ENCODE data around the gene TRIM63. TPM values are rescaled to one million over a fixed set of nuclear protein-coding genes. Genes with fewer than 3 reads are reported as not detected.
"Not testable (repeated sequence)": the region's sequence is repeated elsewhere in the genome, so short reads cannot be mapped to it uniquely, and the experiment has no call there.

The TRIM63 gene
- total RNA-seq: not detected

DNA sequence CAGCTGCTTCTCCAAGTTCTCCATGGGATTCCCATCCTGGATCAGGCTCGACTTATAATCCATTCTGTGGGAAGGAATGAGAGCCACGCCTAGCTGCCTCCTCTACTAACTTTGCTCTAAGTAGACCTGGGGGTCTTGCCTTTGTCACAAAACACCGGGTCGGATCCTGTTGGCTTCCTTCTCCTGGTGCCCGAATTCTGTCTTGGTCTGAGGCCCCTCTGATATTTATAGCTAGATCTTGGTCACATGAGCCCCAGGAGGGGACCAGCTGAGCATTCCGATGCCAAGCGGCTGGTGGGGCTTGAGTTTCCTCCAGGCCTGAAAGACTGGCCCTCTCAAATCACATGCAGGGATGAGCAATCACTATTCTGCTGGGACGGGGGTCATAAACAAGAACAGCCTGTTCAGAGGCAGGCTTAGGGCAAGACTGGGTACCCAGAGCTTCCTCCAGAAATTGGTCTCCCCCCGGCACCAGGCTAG lies at the start of gene TRIM63:
TRIM63 (minus strand) TSS at position 199 of the 480 bp plus-strand sequence; CDS start at position 63, 136 bp downstream.
- no peak for DNase-seq (ENCODE audit: low read depth in 2 of 3, low spot score in 2 of 3)

DNA sequence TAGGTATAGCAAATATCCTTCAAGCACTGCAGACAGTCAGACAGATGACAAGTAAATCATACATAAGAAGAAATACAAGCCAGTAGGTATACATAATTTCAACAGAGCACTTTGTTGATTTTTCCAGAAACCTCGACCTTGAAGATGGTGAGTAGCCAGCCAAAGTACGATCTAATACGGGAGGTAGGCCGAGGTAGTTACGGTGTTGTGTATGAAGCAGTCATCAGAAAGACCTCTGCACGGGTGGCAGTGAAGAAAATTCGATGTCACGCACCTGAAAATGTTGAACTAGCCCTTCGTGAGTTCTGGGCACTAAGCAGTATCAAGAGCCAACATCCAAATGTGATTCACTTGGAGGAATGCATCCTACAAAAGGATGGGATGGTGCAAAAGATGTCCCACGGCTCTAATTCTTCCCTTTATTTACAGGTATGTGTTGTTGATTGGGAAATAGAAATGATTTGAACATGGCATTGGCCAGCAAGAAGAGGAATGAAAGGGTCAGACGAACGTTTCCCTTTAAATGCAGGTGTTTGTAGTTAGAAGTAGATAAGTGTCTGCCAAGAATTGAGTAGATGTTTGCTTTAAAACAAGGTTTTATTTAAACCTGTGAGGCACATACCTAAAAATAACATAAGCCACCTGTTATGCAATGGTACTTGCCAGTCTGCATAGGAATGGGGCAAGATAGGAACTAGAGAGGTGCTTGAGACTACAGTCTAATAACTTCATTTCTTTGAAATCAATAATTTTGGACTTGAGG lies 46.9 kb upstream of the TRIM63 start:
- no peak for DNase-seq (ENCODE audit: low read depth in 2 of 3, low spot score in 2 of 3)

- DNase-seq (ENCODE audit: low read depth in 2 of 3, low spot score in 2 of 3): no peak
Measured at GRCh38 chr1:26112407-26112775, 45.0 kb upstream of the TRIM63 start.

DNA sequence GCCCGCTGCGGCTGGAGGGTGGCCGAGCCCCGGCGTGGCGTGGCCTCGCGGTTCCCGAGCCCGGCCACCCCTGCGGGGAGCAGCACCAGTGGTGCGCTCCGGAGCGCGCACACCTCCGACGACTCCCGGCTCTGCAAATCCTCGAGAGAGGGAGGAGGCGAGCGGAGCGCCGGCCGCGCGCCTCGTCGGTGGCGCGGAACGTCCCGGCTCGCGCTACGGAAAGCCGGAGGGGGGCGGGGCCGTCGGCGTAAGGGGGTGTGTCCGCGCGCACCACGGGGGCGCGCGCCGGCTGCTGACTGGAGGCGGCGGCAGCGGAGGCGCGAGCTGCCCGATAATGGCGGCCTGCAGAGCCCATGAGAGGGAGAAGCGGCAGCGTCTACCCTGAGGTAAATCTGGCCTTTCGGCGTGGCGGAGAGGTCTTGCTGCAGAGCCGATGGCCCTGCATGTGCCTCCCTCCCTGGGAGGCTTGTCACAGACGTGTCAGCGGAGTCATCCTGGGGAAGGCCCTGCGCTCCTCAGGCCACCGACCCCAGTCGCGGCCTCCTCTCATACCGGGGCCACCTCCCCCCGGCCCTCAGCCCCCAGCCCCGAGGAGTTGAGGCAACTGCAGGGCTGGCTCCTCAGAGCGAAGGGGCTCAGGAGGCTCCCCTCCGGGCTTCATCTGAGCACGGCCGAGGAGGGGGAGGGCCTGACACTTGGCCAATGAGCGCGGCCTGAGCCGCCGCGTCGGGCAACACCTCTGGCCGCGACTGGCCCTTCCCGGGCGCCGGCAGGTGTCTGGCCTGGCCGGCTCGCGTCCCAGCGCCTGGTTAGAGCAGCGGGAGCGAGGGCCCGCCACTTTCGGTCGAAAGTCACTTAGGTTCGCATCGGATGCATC lies 44.3 kb upstream of the TRIM63 start, which contains the start of gene PDIK1L:
PDIK1L (plus strand) TSS at position 295 of the 877 bp plus-strand sequence. CDS start 2,485 bp downstream, outside the sequence.
- peak; percentile 96 to 97 (median 97) for DNase-seq (ENCODE audit: low read depth in 2 of 3, low spot score in 2 of 3)

- DNase-seq (ENCODE audit: low read depth in 2 of 3, low spot score in 2 of 3): peak; percentile 65 to 85 (median 84)
Measured at GRCh38 chr1:26110731-26111529, 43.5 kb upstream of the TRIM63 start.

- DNase-seq (ENCODE audit: low read depth in 2 of 3, low spot score in 2 of 3): no peak
Measured at GRCh38 chr1:26109229-26110164, 42.1 kb upstream of the TRIM63 start.

GRCh38 chr1:26105226-26105548 lies 37.8 kb upstream of the TRIM63 start:
- DNase-seq (ENCODE audit: low read depth in 2 of 3, low spot score in 2 of 3): not testable (repeated sequence)

GRCh38 chr1:26102526-26102925 lies 35.1 kb upstream of the TRIM63 start:
- no peak for DNase-seq (ENCODE audit: low read depth in 2 of 3, low spot score in 2 of 3)

DNA sequence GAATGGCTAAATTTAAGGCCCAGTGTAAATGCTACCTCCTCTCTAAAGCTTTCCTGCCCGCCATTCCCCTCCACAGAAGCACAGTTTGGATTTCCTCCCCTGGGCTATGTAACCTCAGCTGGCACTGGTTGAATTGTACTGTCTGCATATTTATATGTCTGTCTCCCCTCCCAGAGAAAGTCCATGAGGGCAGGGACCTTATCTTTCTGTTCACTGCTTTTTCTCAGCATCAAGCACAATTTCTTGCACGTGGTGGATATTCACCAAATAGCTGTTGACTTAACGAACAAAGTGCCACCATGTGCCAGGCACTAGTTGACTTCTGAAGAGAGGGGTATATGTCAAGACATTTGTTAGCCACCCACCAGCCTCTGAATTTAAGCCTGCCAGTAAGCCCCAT lies 34.7 kb upstream of the TRIM63 start:
- DNase-seq (ENCODE audit: low read depth in 2 of 3, low spot score in 2 of 3): no peak

GRCh38 chr1:26100204-26100603 lies 32.8 kb upstream of the TRIM63 start:
- not testable (repeated sequence) for DNase-seq (ENCODE audit: low read depth in 2 of 3, low spot score in 2 of 3)

- no peak for DNase-seq (ENCODE audit: low read depth in 2 of 3, low spot score in 2 of 3)
Measured at GRCh38 chr1:26099780-26100179, 32.4 kb upstream of the TRIM63 start.

DNA sequence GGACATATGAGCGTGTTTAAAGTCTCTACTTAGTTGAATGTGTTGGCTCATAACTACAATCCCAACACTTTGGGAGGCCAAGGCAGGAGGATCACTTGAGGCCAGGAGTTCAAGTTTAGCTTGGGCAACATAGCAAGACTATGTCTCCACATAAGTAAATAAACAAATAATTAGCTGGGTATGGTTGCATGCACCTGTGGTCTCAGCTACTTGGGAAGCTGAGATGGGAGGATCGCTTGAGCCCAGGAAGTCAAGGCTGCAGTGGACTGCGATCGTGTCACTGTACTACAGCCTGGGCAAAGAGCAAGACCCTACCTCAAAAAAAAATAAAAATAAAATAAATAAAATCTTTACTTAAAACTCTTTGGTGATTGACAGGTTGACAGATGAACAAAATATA lies 31.2 kb upstream of the TRIM63 start:
- no peak for DNase-seq (ENCODE audit: low read depth in 2 of 3, low spot score in 2 of 3)

DNA sequence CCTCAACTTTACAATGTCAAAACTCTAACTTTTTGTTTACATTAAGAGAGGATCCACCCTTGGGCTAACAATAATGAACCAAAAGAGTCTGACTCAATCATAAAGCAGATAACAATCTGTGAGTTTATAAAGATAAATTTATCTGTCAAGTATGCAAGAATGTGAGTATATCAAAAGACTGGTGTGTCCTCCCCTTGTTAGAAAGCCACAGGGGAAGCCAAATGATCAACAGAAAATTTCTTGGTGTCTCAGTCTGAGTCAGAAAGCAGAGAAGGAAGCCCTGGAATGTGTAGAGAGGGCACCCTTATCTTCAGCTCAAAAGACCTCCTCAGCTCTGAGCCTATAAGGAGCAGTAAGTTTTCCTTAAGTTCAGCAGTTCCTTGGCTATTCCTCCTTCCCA lies 30.3 kb upstream of the TRIM63 start:
- no peak for DNase-seq (ENCODE audit: low read depth in 2 of 3, low spot score in 2 of 3)

GRCh38 chr1:26096471-26096870 lies 29.0 kb upstream of the TRIM63 start:
- no peak for DNase-seq (ENCODE audit: low read depth in 2 of 3, low spot score in 2 of 3)

- no peak for DNase-seq (ENCODE audit: low read depth in 2 of 3, low spot score in 2 of 3)
Measured at GRCh38 chr1:26094677-26095383, 27.4 kb upstream of the TRIM63 start.

- no peak for DNase-seq (ENCODE audit: low read depth in 2 of 3, low spot score in 2 of 3)
Measured at GRCh38 chr1:26094076-26094669, 26.7 kb upstream of the TRIM63 start.

DNA sequence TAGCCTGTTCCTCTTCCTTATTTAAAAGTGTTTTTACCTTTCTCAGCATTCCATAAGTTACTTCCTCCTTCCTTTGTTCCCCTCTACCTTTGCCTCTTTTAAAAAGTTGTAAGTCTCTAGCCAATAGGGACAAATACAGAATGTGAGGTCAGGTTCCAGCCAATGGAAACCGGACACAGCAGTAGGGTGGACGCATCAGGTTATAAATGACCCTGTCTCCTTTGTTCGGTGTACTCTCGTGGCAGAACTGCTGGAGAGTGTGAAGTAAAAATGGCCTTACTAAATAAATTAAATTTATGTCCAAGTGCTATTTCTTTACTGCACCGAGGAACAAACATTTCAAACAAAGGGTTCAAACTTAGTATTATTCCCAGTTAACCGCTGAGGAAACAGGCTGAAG lies 26.1 kb upstream of the TRIM63 start:
- not testable (repeated sequence) for DNase-seq (ENCODE audit: low read depth in 2 of 3, low spot score in 2 of 3)

- DNase-seq (ENCODE audit: low read depth in 2 of 3, low spot score in 2 of 3): no peak
Measured at GRCh38 chr1:26092422-26092821, 25.0 kb upstream of the TRIM63 start.

GRCh38 chr1:26090893-26091292 lies 23.5 kb upstream of the TRIM63 start:
- no peak for DNase-seq (ENCODE audit: low read depth in 2 of 3, low spot score in 2 of 3)
